GM12891 (cell line): Measurements from ENCODE around the gene KIF13A.

Source experiments
- POLR2A ChIP-seq: IDR thresholded peaks from 2 replicates; pipeline ENCODE4 v1.6.1; 2011; ENCODE audit warnings: low read depth, low read length, control low read depth
- POLR2AphosphoS5 ChIP-seq: IDR thresholded peaks from 2 replicates; pipeline ENCODE4 v1.6.1; 2011; ENCODE audit warnings: low read depth, low read length, control low read depth
- SPI1 ChIP-seq: IDR thresholded peaks from 2 replicates; pipeline ENCODE4 v1.6.1; 2011; ENCODE audit warnings: low read depth, low read length, control low read depth

GRCh38 chr6:17716221-17716620, 271.2 kb downstream of the KIF13A start:
- no peak for TF ChIP-seq POLR2A
- TF ChIP-seq SPI1, result no peak
- no peak for TF ChIP-seq POLR2AphosphoS5
